ENCODE results near the gene AP1G2. TPM values are rescaled to one million over a fixed set of nuclear protein-coding genes. Genes with fewer than 3 reads are reported as not detected.
A peak's percentile ranks its signal among the peaks of the same experiment; 100 is the strongest.

The AP1G2 gene
- total and polyA plus RNA-seq, 2 of the 13 experiments (the other 11 are each of a cell fraction or from before 2014, with no cell fraction given) = 96.9 to 611 TPM

GRCh38 chr14:23551266-23552028 is 16.1 kb downstream of the AP1G2 start, which contains the start of gene ZFHX2 (continued):
- TF ChIP-seq ISL2 (CRISPR knock-in tag; IDR thresholded peaks at IDR 0.05) (peak; percentile 47; the same call in 1 of the 2 replicates), MTA1 (CRISPR knock-in tag; IDR thresholded peaks at IDR 0.05; ENCODE audit: borderline replicate concordance) (peak; percentile 64; the same call in 1 of the 2 replicates), ZNF12 (CRISPR knock-in tag; IDR thresholded peaks at IDR 0.05) (no peak), SKIL (CRISPR knock-in tag; IDR thresholded peaks at IDR 0.05; ENCODE audit: borderline replicate concordance) (0 out of 2 replicates have a peak, but pooled peaks have one; percentile 11), KDM4B (CRISPR knock-in tag; IDR thresholded peaks at IDR 0.05) (peak; percentile 93), POLR2AphosphoS2 (IDR thresholded peaks at IDR 0.05; ENCODE audit: low read depth, low read length) (no peak), ZNF496 (CRISPR knock-in tag; IDR thresholded peaks at IDR 0.05; ENCODE audit: insufficient replicate concordance) (no peak), NFE2L1 (CRISPR knock-in tag; IDR thresholded peaks at IDR 0.05; ENCODE audit: borderline replicate concordance) (no peak; the same call in 1 of the 2 replicates), KDM2A (CRISPR knock-in tag; IDR thresholded peaks at IDR 0.05; ENCODE audit: borderline replicate concordance, low read depth) (peak; percentile 93), NCOR1 (IDR thresholded peaks at IDR 0.05; ENCODE audit: borderline replicate concordance, low read length) (peak; percentile 55; the same call in 1 of the 2 replicates), MAFG (CRISPR knock-in tag; IDR thresholded peaks at IDR 0.05) (no peak; the same call in 1 of the 2 replicates), SIX1 (CRISPR knock-in tag; IDR thresholded peaks at IDR 0.05; ENCODE audit: borderline replicate concordance) (peak; percentile 40; the same call in 1 of the 2 replicates), NRL (CRISPR knock-in tag; IDR thresholded peaks at IDR 0.05; ENCODE audit: borderline replicate concordance) (peak; percentile 93), RELA (CRISPR knock-in tag; IDR thresholded peaks at IDR 0.05) (peak; percentile 22), ELF4 (CRISPR knock-in tag; IDR thresholded peaks at IDR 0.05; ENCODE audit: borderline replicate concordance) (peak; percentile 90), NAIF1 (CRISPR knock-in tag; IDR thresholded peaks at IDR 0.05; ENCODE audit: borderline replicate concordance) (no peak), E2F2 (CRISPR knock-in tag; IDR thresholded peaks at IDR 0.05; ENCODE audit: borderline replicate concordance) (peak; percentile 92; the same call in 1 of the 2 replicates), ZNF580 (CRISPR knock-in tag; IDR thresholded peaks at IDR 0.05; ENCODE audit: borderline replicate concordance, low read depth) (0 out of 2 replicates have a peak, but pooled peaks have one; percentile 39), RBFOX2 (IDR thresholded peaks at IDR 0.05; ENCODE audit: low read depth, low read length) (peak; percentile 98), TRIM22 (IDR thresholded peaks at IDR 0.05) (no peak)
- TF ChIP-seq, protein P1, sequence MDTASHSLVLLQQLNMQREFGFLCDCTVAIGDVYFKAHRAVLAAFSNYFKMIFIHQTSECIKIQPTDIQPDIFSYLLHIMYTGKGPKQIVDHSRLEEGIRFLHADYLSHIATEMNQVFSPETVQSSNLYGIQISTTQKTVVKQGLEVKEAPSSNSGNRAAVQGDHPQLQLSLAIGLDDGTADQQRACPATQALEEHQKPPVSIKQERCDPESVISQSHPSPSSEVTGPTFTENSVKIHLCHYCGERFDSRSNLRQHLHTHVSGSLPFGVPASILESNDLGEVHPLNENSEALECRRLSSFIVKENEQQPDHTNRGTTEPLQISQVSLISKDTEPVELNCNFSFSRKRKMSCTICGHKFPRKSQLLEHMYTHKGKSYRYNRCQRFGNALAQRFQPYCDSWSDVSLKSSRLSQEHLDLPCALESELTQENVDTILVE (CRISPR knock-in tag; IDR thresholded peaks at IDR 0.05) = no peak
- TF ChIP-seq, protein P2, sequence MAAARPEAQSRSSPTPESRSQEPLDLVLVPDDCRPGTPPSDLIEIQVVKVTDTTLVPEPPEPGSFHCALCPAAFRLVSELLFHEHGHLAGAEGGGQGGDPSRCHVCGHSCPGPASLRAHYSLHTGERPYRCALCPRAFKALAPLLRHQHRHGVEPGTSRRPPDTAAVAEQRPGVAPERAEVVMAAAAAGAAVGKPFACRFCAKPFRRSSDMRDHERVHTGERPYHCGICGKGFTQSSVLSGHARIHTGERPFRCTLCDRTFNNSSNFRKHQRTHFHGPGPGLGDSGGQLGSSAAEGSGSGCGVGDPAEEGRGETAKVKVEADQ (CRISPR knock-in tag; IDR thresholded peaks at IDR 0.05; ENCODE audit: borderline replicate concordance) = peak; percentile 96
